HL-60 (cell line): ENCODE measurements around the gene CCDC134.

Source experiments
- POLR2AphosphoS5 ChIP-seq: IDR thresholded peaks from 2 replicates; pipeline ENCODE4 v1.6.1; 2012; ENCODE audit warnings: low read depth
- REST ChIP-seq: IDR thresholded peaks from 2 replicates; pipeline ENCODE4 v1.6.1; 2012; ENCODE audit warnings: low read depth; ENCODE audit not compliant: insufficient replicate concordance
- SPI1 ChIP-seq: IDR thresholded peaks from 2 replicates; pipeline ENCODE4 v1.6.1; 2012; ENCODE audit warnings: low read depth, mild to moderate bottlenecking, borderline replicate concordance
- TF ChIP-seq, protein P1 (sequence below): IDR thresholded peaks from one replicate; pipeline ENCODE4 v1.5.1; 2011; ENCODE audit warnings: low read length, control low read depth, inconsistent platforms; ENCODE audit not compliant: insufficient read depth

GRCh38 chr22:41775976-41776375 is 24.5 kb upstream of the CCDC134 start:
- TF ChIP-seq POLR2AphosphoS5 (no peak), REST (no peak), SPI1 (no peak)
- TF ChIP-seq, protein P1, sequence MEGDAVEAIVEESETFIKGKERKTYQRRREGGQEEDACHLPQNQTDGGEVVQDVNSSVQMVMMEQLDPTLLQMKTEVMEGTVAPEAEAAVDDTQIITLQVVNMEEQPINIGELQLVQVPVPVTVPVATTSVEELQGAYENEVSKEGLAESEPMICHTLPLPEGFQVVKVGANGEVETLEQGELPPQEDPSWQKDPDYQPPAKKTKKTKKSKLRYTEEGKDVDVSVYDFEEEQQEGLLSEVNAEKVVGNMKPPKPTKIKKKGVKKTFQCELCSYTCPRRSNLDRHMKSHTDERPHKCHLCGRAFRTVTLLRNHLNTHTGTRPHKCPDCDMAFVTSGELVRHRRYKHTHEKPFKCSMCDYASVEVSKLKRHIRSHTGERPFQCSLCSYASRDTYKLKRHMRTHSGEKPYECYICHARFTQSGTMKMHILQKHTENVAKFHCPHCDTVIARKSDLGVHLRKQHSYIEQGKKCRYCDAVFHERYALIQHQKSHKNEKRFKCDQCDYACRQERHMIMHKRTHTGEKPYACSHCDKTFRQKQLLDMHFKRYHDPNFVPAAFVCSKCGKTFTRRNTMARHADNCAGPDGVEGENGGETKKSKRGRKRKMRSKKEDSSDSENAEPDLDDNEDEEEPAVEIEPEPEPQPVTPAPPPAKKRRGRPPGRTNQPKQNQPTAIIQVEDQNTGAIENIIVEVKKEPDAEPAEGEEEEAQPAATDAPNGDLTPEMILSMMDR: no peak
